GM19324 (cell line): ENCODE data around the gene ERFL.
"Not testable (repeated sequence)": the region's sequence is repeated elsewhere in the genome, so short reads cannot be mapped to it uniquely, and the experiment has no call there.

Experiments
- ATAC-seq: cut with Tn5 transposase; IDR thresholded peaks from one replicate; pipeline ENCODE4 v1.9.1; 2021; ENCODE audit warnings: mild to moderate bottlenecking, moderate library complexity; ENCODE audit not compliant: unreplicated experiment, low FRiP score

The ERFL gene

DNA sequence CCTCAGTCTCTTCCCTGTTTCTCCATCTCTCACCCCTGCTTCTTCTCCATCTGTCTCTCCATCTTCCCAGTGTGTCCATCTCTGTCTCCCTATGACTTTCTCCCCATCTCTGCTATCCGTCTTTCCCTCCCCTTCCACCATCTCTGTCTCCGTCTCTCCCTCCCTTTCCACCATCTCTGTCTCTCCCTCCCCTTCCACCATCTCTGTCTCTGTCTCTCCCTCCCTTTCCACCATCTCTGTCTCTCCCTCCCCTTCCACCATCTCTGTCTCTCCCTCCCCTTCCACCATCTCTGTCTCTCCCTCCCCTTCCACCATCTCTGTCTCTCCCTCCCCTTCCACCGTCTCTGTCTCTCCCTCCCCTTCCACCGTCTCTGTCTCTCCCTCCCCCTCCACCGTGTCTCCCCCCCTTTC lies 13.8 kb downstream of the ERFL start:
- ATAC-seq: not testable (repeated sequence)

DNA sequence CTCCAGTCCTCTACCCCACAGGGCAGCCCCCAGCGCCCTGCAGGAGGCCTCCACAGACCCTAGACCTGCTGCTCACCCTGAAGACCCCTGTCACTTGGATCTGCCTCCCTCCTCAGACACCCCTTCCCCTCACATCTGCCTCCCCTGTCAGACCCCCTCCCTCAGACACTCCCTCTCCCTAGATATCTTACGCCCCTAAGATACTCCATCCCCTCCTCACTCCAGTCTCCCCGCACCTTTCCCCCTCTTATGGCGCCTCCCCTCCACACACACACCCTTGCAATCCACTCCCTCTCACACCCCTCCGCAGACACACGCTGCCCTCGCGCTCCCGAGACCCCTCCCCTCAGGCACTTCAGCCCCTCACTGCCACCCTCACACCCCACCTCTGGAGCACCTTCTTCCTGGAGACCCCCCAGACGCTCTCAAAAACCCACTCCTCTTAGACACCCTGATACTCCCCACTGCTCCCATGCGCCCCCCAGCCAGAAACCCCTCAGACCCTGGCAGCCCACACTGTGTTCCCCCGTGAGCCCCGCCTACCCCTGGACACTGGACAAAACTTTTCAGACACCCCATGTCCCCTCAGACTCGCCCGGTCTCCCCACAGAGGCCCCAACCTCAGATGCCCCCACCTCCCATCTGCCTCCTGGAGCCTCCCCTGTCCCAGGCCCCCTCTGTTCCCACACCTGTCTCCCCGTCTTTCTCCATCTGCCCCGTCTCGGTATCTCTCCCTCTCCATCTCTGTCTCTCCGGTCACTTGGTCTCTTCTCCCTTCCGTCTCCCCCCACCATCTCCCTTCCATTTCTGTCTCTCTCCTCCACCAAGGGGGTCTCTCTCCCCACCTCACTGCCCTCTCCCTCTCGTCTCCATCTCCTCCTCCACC lies 14.5 kb downstream of the ERFL start:
- ATAC-seq: no peak

DNA sequence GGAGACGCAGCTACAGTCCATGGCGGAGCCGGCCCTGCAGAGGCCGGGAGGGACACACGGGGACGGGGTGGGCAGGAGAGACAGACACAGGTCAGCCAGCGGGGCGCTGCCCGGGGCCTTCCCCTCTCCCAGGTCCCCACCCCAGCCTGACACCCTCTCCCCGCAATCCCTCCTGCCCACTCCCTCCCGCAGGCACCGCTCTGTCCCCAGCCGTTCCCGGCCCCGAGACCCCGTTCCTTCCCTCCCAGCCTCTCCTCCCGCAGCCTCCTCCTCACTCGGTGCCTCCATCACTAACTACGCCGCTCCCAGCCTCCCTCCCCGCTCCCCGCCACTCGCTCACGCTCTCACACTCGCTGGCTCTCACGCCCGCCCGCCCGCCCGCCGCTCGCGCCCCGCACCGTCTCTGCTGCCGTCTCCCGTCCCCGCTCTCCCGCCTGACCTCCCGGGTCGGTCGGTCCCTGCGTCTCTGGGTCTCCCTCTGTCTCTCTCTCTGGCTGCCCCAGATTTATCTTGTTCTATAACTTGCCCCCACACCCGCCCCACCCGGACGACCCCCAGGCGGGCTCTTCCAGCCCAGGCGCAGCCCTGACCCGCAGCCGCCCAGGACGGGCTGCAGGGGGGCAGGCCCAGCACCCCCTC lies 15.2 kb downstream of the ERFL start:
- no peak for ATAC-seq

DNA sequence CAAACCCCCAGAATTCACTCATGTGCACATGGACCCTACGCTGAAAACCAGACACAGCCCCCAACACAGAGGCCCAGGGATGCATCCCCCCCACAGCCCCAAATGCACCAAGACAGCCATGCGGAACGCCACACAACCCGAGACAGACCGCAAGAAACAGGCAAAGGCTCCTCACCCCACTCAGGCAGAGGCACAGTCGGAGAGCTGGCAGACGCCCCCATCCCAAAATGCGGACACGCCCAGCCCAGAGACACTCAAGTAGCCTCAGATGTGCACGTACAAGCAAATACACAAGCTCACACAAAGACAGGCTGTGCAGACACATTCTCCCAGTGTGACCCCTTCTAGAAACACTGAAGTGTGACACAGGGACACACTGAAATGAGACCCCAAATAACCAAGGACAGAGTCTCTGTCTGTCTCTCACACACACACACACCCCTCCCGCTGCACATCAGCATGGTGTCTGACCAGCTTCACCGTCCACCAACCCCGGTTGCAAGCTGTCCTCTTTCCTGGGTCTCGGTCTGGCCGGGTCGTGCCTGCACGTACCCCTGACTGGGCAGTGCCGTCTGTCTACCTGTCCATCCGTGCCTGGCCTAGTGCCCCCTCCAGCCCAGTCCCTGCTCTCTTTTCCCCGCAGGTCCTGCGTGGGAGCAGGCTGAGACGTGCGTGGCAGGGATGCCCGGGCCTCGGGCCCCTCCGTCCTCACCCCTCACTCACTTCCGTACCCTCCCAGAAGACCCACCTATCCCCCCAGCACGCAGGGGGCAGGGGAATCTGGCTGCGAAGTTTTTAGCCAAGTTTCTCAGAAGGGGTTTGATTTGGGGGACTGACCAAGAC lies 16.1 kb downstream of the ERFL start:
- no peak for ATAC-seq

DNA sequence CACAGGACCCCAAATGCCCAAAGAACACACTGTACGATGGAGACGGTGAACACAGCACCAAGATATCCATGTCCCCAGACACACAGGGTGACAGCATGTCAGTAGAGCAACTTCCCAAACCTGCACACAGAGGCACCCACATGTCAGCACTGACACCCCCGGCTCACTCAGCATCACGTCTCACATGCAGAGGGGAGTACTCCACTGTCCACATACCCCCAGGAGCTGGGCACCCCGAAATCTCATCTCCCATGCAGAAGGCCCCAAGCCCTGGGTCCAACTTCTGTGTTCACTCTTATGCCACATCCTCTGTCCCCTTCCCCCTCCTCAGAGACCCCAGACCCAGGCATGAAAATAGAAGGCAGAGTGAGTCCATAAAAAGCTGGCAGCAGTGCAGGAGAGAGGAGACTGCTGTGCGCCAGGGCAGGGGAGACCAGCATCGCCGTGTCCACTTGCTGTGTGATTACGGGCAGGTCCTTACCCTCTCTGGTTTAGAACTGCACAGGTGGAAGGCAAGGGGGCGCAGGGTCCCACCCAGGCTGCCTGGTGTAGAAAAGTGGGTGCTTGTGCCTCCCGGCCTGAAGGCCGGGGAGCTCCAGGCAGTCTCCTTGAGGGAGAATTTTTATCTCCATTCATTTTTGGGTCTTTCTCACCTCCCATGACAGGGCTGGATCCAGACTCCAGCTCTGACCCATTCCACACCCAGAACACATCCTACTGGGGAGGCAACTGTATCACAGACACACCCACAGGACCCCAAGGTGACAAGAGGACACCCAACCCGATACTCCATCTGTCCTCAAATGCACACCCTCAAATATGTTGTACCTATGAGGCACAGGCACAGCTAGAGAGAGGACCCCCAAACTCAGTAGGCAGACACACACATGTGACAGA lies 17.0 kb downstream of the ERFL start:
- ATAC-seq: no peak

GRCh38 chr19:41910240-41910991 lies 17.8 kb downstream of the ERFL start:
- no peak for ATAC-seq

DNA sequence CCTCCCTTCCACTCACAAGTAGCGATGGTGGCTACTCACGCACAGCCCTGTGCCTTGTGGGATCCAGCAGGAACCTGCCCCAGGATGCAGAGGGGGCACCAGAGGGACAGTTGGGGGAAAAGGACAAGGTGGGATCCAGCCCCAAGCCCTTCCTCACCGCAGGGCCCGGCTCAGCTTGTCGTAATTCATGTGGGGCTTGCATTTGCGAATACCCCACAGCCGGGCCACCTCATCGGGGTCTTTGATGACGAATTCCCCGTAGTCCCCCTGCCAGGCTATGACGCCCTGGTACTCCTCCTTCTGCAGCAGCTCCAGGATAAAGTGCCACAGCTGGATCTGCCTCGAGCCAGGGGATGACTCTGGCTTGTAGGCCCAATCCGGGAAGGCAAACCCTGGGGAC lies 18.5 kb downstream of the ERFL start:
- ATAC-seq: no peak

- ATAC-seq: no peak
Observed at GRCh38 chr19:41908724-41909464, 19.4 kb downstream of the ERFL start.

DNA sequence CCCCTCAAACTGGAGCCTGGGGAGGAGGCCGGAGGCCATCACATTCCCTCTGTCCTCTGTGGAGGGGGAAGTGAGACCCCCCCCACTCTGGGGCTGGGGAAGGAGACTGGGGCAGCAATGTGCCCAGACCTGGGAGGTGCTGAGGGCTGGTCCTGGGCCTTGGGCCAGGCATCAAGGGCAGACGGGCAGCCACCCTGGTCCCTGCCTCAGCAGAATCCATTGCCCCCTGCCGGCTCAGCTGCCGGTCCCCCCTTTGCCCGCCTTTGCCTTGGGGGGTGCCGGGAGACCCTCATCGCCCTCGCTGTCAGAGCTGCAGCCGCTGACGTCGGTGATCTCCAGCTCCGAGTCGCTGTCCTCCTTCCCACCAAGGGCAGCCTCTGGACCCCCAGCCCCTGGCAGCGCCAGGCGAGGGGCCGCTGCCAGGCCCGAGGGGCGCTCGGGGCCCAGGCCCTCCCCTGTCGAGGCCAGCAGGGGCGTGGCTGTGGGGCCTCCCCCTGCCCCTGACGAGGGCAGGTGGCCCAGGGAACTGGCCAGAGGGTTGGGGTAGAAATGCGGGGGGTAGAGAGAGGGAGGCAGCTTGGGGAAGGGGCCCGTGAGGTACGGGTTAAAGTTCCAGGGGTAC lies 20.1 kb downstream of the ERFL start:
- no peak for ATAC-seq

DNA sequence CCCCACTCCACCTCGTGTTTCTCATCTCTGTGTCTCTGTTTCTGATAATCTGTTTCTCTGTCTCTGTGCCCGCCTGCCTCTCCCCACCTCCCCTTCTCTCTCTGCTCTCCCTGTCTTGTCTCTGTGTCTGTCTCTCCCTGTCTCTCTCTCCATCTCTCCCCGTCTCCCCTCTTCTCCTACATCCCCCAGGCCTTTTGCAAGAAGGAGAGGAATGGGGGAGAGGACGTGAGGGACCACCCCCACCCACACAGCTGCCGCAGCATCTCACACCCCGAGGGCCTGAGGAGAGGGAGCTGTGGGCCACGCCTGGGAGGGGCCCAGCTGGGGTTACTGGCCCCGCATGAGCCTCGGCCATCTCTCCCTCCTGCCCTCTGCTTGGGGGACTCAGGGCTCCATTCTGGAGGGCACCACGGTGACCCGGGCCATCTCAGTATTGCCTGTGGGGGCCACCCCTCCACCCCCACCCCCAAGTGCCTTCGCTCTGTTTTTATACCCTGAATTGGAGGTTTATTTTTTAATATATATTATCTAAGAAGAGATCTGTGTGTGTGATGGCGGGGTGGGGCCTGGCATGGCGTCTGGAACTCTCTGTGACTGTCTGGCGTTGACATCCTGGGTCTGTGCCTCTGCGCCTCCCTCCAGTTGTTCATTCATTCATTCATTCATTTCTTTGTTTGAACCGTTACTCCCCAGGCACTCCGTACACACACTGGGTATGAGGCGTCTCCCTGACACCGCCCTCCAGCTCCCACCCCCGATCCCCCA lies 21.2 kb downstream of the ERFL start:
- no peak for ATAC-seq

GRCh38 chr19:41906271-41906670 lies 22.0 kb downstream of the ERFL start:
- ATAC-seq: no peak

GRCh38 chr19:41905273-41906002 lies 22.8 kb downstream of the ERFL start:
- ATAC-seq: no peak

DNA sequence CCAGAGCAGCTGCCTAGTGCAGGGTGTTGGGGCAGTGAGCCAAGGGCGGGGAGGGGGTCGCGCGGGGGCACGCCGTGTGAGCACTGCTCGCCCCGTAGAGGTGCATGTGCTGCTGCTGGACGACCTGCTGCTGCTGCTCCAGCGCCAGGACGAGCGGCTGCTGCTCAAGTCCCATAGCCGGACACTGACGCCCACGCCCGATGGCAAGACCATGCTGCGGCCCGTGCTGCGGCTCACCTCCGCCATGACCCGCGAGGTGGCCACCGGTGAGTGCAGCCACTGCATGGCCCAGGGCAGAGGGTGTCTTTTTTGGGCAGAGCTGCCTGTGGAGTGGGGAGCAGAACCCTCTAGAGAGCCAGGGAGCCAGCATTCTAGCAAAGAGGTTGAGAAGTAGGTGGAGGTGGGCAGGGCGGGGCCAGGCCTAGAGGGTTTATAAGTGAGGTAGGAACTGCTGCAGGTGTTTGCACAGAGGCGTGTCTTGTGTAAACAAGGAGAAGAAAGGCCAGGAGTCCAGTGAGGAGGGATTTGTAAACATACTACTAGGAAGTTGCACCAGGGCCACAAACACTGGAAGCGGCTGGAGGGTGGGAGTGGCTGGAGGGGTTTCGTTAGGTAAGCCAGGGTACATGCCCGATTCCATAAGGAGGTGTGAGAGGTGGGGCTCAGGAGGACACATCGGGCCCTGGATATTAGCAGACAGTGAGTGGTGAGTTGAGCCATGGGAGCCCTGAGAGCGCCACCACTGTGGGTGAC lies 24.0 kb downstream of the ERFL start:
- no peak for ATAC-seq

DNA sequence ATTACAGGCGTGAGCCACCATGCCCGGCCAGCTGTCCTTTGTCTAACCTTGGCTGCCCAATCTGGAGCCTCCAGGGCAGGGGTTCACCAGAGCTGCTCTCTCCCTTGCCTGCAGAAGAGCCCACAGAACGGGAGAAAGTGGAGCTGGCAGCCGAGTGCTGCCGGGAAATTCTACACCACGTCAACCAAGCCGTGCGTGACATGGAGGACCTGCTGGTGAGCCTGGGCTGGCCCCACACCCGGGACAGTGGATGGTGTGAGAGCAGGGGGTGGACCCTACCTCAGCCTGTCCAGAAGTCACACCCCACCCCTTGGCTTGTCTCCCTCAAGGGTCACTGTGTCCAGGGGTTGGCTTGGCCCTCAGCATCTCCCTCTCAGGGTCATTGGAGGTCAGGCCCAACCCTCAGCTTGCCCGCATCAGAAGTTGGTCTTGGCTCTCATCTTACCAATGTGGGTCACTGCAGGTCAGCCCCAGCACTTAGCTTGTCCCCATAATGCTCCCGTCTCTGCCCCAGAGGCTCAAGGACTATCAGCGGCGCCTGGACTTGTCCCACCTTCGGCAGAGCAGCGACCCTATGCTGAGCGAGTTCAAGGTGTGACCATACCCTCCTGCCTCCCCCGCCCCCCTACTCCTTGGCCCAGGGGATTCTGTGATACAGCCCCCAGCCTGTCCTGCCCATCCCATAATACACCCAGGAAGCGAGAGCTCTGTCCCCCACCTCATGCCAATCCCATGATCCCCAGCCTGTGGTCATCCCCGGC lies 24.9 kb downstream of the ERFL start:
- no peak for ATAC-seq

DNA sequence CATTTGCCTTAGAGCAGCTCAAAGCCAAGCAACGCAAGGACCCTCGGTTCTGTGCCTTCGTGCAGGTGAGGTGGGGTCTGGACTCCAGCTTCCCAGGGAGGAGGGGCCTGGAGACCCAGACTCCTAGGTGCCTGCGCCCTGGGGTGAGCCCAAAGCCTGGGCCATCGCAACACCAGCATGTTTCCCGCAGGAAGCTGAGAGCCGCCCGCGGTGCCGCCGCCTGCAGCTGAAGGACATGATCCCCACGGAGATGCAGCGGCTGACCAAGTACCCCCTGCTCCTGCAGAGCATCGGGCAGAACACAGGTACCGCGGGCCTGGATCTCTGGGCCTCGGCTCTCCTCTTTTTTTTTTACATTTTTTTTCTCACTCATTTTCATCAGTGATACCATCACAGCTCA lies 25.7 kb downstream of the ERFL start:
- no peak for ATAC-seq
